A549 (cell line): ENCODE data around the gene KCNG4. TPM values are rescaled to one million over a fixed set of nuclear protein-coding genes. Genes with fewer than 3 reads are reported as not detected.

Experiments
- ATAC-seq, 2 experiments: fragments of 200-7000 bp in 1 of 2; fragments of >200 bp in 1 of 2; cut with Nextera tagmentation in 1 of 2; cut with Tn5 transposase in 1 of 2; 3 replicates each; pipeline versions ENCODE4 v1.8.0 to v1.9.1; 2018 to 2020; ENCODE audit warnings: mild to moderate bottlenecking in 1 of 2, moderate library complexity in 1 of 2
- CTCF ChIA-PET: fragments of 300-600 bp; sonication (Branson Sonifier 250); formaldehyde crosslinking; extraction: SDS; loops from one replicate; lab custom pipeline; 2021; ENCODE audit warnings: antibody characterized with exemption, inconsistent platforms; lab: Yijun Ruan, JAX
- POLR2A ChIA-PET: fragments of 350-600 bp; formaldehyde crosslinking; extraction: SDS; loops from one replicate; lab custom pipeline; 2021; ENCODE audit warnings: antibody characterized with exemption, inconsistent platforms; lab: Yijun Ruan, JAX
- DNase-seq, 2 experiments: peaks; one replicate each; pipeline versions ENCODE4 v3.0.0 to v3.0.0-alpha.2; 2011 to 2016; ENCODE audit warnings: low read depth in 1 of 2, low spot score in 1 of 2
- FAIRE-seq: peaks from 2 replicates; lab custom pipeline; 2011; peaks lifted over from hg19 to GRCh38; lab: Jason Lieb, UNC
- H3K27ac ChIP-seq, 2 experiments: fragments of >200 bp; sonication (Bioruptor Twin); formaldehyde crosslinking; 3 replicates each; pipeline ENCODE4 v1.5.1; 2016 to 2017
- H3K4me1 ChIP-seq: fragments of >200 bp; sonication (Bioruptor Twin); formaldehyde crosslinking; 3 replicates; pipeline ENCODE4 v1.6.1; 2016
- H3K4me2 ChIP-seq: fragments of >200 bp; sonication (Bioruptor Twin); formaldehyde crosslinking; 3 replicates; pipeline ENCODE4 v1.6.1; 2016
- H3K4me3 ChIP-seq: fragments of >200 bp; sonication (Bioruptor Twin); formaldehyde crosslinking; 3 replicates; pipeline ENCODE4 v1.5.1; 2016
- H3K9me3 ChIP-seq: fragments of >200 bp; sonication (Bioruptor Twin); formaldehyde crosslinking; 3 replicates; pipeline ENCODE4 v1.6.1; 2016
- BHLHE40 ChIP-seq: IDR thresholded peaks from 2 replicates; pipeline ENCODE4 v1.6.1; 2012; ENCODE audit warnings: low read depth, low read length, inconsistent platforms
- CBX8 ChIP-seq: fragments of 200-600 bp; sonication (generic); IDR thresholded peaks from 2 replicates; pipeline ENCODE4 v1.6.1; 2016
- CTCF ChIP-seq: fragments of >200 bp; sonication (Bioruptor Twin); formaldehyde crosslinking; IDR thresholded peaks from 3 replicates; pipeline ENCODE4 v1.5.1; 2016
- ESRRA ChIP-seq: fragments of 150-350 bp; IDR thresholded peaks from 2 replicates; pipeline ENCODE4 v1.6.1; 2014; ENCODE audit warnings: mild to moderate bottlenecking, low read length, borderline replicate concordance
- HDAC2 ChIP-seq: fragments of 200-600 bp; sonication (generic); IDR thresholded peaks from 2 replicates; pipeline ENCODE4 v1.6.1; 2016
- HMGXB4 ChIP-seq: fragments of 250-450 bp; sonication (Bioruptor Pico); IDR thresholded peaks from 2 replicates; pipeline ENCODE4 v1.5.0; 2021; ENCODE audit warnings: mild to moderate bottlenecking, moderate library complexity, borderline replicate concordance
- JUNB ChIP-seq: fragments of >200 bp; sonication (Bioruptor Twin); formaldehyde crosslinking; IDR thresholded peaks from 2 replicates; pipeline ENCODE4 v1.6.1; 2016
- KDM1A ChIP-seq: fragments of 200-600 bp; sonication (generic); IDR thresholded peaks from 2 replicates; pipeline ENCODE4 v1.6.1; 2016; ENCODE audit warnings: low read depth, mild to moderate bottlenecking
- MAFK ChIP-seq: fragments of 450-650 bp; IDR thresholded peaks from 2 replicates; pipeline ENCODE4 v1.6.1; 2014; ENCODE audit not compliant: partially characterized antibody
- MAX ChIP-seq: IDR thresholded peaks from 2 replicates; pipeline ENCODE4 v1.6.1; 2012
- NR3C1 ChIP-seq: fragments of >200 bp; sonication (Bioruptor Twin); formaldehyde crosslinking; IDR thresholded peaks from 3 replicates; pipeline ENCODE4 v1.6.1; 2017
- PBX3 ChIP-seq: IDR thresholded peaks from 2 replicates; pipeline ENCODE4 v1.6.1; 2012
- RAD21 ChIP-seq, 2 experiments: fragments of >200 bp in 1 of 2; sonication (Bioruptor Twin) in 1 of 2; formaldehyde crosslinking in 1 of 2; IDR thresholded peaks in 1 of 2; conservative IDR thresholded peaks in 1 of 2; 2 replicates in 1 of 2; 3 replicates in 1 of 2; pipeline ENCODE4 v1.6.1; 2012 to 2018; ENCODE audit warnings: inconsistent platforms in 1 of 2
- SREBF2 ChIP-seq: fragments of 450-650 bp; IDR thresholded peaks from 2 replicates; pipeline ENCODE4 v1.6.1; 2014; ENCODE audit warnings: mild to moderate bottlenecking, moderate library complexity
- ZFP36 ChIP-seq: fragments of 450-650 bp; IDR thresholded peaks from 2 replicates; pipeline ENCODE4 v1.6.1; 2014; ENCODE audit warnings: borderline replicate concordance; ENCODE audit not compliant: partially characterized antibody
- WGBS: methylation state at CpG from one replicate; pipeline ENCODE4 v1.1.6; 2017; ENCODE audit errors: missing lambda C conversion rate; 5-methylcytosine and 5-hydroxymethylcytosine counted together
- polyA plus RNA-seq, 4 experiments: library from polyadenylated mRNA; depleted of rRNA in 3 of 4; stranded (reverse); fragments of >200 nt; fragmentation: RNase III in 1 of 4; extraction: RNeasy Plus Mini Kit Qiagen cat#74134 plus additional on column Dnase treatment in 1 of 4; gene quantifications; 2 replicates in 3 of 4; 3 replicates in 1 of 4; pipeline ENCODE4 v1.2.3, GENCODE V29; 2011 to 2017

Gene KCNG4
- polyA plus RNA-seq, 2 of the 4 experiments (the other 2 are of a cell fraction): not detected

- Histone ChIP-seq H3K4me3 (no peak overlapping the region), H3K4me2 (no peak overlapping the region), H3K4me1 (peaks cover 19% of the 10 kb centered on the region), H3K27ac (no peak overlapping the region), H3K9me3 (no peaks in the 10 kb centered on the region)
- POLR2A ChIA-PET: no interaction called here
- WGBS: 91% methylated on average over 3 of the region's 3 CpGs
- peak; percentile 68 for TF ChIP-seq ZFP36
- no peak for TF ChIP-seq JUNB
- CTCF ChIA-PET: interaction anchor here (2.0 kb wide), 1 partner anchor 41 kb away, joined by 9 read pairs; no protein-coding TSS in a partner anchor
- DNase-seq (no peak), FAIRE-seq (no peak), ATAC-seq (no peak)
These were observed 15.3 kb downstream of the KCNG4 start for GRCh38 chr16:84224554-84224953.

- ATAC-seq (no peak), DNase-seq (no peak), FAIRE-seq (no peak)
- CTCF ChIA-PET: interaction anchor here (1.2 to 2.0 kb wide), 3 partner anchors 40 to 267 kb away, joined by 3 to 9 read pairs (median 4); no protein-coding TSS in a partner anchor
- Histone ChIP-seq H3K27ac (peak overlapping the region in 1 of 2 experiments; percentile 8; a peak in 1 of 6 replicates), H3K9me3 (no peaks in the 10 kb centered on the region), H3K4me1 (peaks cover 10% of the 10 kb centered on the region), H3K4me2 (no peak overlapping the region), H3K4me3 (no peak overlapping the region)
- TF ChIP-seq MAX (no peak), KDM1A (no peak)
- WGBS: 52% methylated on average over 4 of the region's 4 CpGs
- POLR2A ChIA-PET: no interaction called here
These were observed 16.4 kb downstream of the KCNG4 start for GRCh38 chr16:84223456-84223855.

GRCh38 chr16:84220851-84221250 is 19.0 kb downstream of the KCNG4 start:
- CTCF ChIA-PET: interaction anchor here (0.9 to 2.0 kb wide), 3 partner anchors 11 to 37 kb away, joined by 3 to 5 read pairs (median 5); no protein-coding TSS in a partner anchor
- Histone ChIP-seq H3K9me3 (no peaks in the 10 kb centered on the region), H3K4me1 (no peaks in the 10 kb centered on the region), H3K27ac (no peak overlapping the region), H3K4me3 (no peak overlapping the region), H3K4me2 (no peak overlapping the region)
- no peak for DNase-seq
- 92% methylated on average over 1 of the region's 1 CpG for WGBS
- TF ChIP-seq MAFK: no peak
- TF ChIP-seq, all 56 proteins: peak for 0
- POLR2A ChIA-PET: no interaction called here
- no peak for FAIRE-seq
- ATAC-seq: no peak

GRCh38 chr16:84218956-84219355 is 20.9 kb downstream of the KCNG4 start:
- Histone ChIP-seq H3K27ac (0 out of 6 replicates have a peak overlapping the region, but pooled peaks of 1 of the 2 experiments have one; percentile 17), H3K4me3 (no peak overlapping the region), H3K4me2 (no peak overlapping the region), H3K4me1 (no peaks in the 10 kb centered on the region), H3K9me3 (no peaks in the 10 kb centered on the region)
- DNase-seq (no peak), ATAC-seq (no peak), FAIRE-seq (no peak)
- TF ChIP-seq CTCF (no peak), CBX8 (no peak), NR3C1 (no peak), HMGXB4 (CRISPR knock-in tag) (no peak), MAX (no peak), PBX3 (no peak), RAD21 (conservative IDR thresholded peaks at IDR 0.05 in 1 of 2, IDR thresholded peaks at IDR 0.05 in 1 of 2) (no peak), SREBF2 (no peak), ZFP36 (no peak), ESRRA (no peak), BHLHE40 (no peak), HDAC2 (no peak)
- WGBS: 70% methylated on average over 6 of the region's 6 CpGs
- ChIA-PET POLR2A (no interaction called here), CTCF (interaction anchor here (0.6 to 1.3 kb wide), 5 partner anchors 9 to 59 kb away, joined by 3 to 4 read pairs (median 3); partner anchors contain the start of gene TAF1C)
